ENCODE results near the gene H1-8. TPM values are rescaled to one million over a fixed set of nuclear protein-coding genes. Genes with fewer than 3 reads are reported as not detected.
"Not testable (repeated sequence)": the region's sequence is repeated elsewhere in the genome, so short reads cannot be mapped to it uniquely, and the experiment has no call there.

H1-8 gene
- total and polyA plus RNA-seq, 9 donors: 0.27 TPM; not detected in 8

GRCh38 chr3:129543999-129544398 is 1.0 kb downstream of the H1-8 start:
- Histone ChIP-seq H3K4me1 (ENCODE audit: insufficient read depth) (no peaks in the 10 kb centered on the region), H3K9me3 (no peaks in the 10 kb centered on the region), H3K27me3 (no peaks in the 10 kb centered on the region), H3K36me3 (no peaks in the 10 kb centered on the region), H3K4me3 (no peak overlapping the region), H3K27ac (no peak overlapping the region)
- WGBS, 3 donors: 62 to 79% (median 73%) methylated on average over 9 of the region's 9 CpGs
- TF ChIP-seq EP300 (IDR thresholded peaks at IDR 0.05) (no peak), CTCF (IDR thresholded peaks at IDR 0.05) (no peak), POLR2A (IDR thresholded peaks at IDR 0.05) (no peak)
- DNase-seq: no peak
- intact Hi-C loops (cut with DNase I): no loop called here

- H3K27me3 ChIP-seq; H3K36me3 ChIP-seq; DNase-seq; H3K27ac ChIP-seq; H3K4me1 ChIP-seq (ENCODE audit: insufficient read depth); H3K9me3 ChIP-seq; intact Hi-C loops (cut with DNase I); H3K4me3 ChIP-seq: not testable (repeated sequence)
- WGBS, 3 donors: 87 to 92% (median 91%) methylated on average over 3 of the region's 3 CpGs
Measured at GRCh38 chr3:129545951-129546350, 3.0 kb downstream of the H1-8 start.

- intact Hi-C loops (cut with DNase I): no loop called here
- 95 to 98% (median 96%) methylated on average over 24 of the region's 24 CpGs for WGBS, 3 donors
- Histone ChIP-seq H3K27me3 (no peaks in the 10 kb centered on the region), H3K4me1 (ENCODE audit: insufficient read depth) (no peaks in the 10 kb centered on the region), H3K27ac (no peak overlapping the region), H3K4me3 (no peak overlapping the region), H3K9me3 (no peaks in the 10 kb centered on the region), H3K36me3 (no peaks in the 10 kb centered on the region)
- TF ChIP-seq EP300 (IDR thresholded peaks at IDR 0.05) (no peak), POLR2A (IDR thresholded peaks at IDR 0.05) (no peak), CTCF (IDR thresholded peaks at IDR 0.05) (no peak)
- DNase-seq: no peak
Measured at GRCh38 chr3:129547241-129547640, 4.3 kb downstream of the H1-8 start.

- WGBS, 3 donors: 89 to 91% (median 91%) methylated on average over 19 of the region's 19 CpGs
Measured at GRCh38 chr3:129548104-129548965, 5.4 kb downstream of the H1-8 start.

More at GRCh38 chr3:129548104-129548965, 5.4 kb downstream of the H1-8 start:
- intact Hi-C loops (cut with DNase I): no loop called here
- Histone ChIP-seq H3K4me1 (ENCODE audit: insufficient read depth) (peaks cover 2% of the 10 kb centered on the region), H3K36me3 (no peaks in the 10 kb centered on the region), H3K27me3 (no peaks in the 10 kb centered on the region), H3K27ac (no peak overlapping the region), H3K4me3 (no peak overlapping the region), H3K9me3 (no peaks in the 10 kb centered on the region)
- DNase-seq: no peak
- no peak for TF ChIP-seq CTCF (IDR thresholded peaks at IDR 0.05)
- no peak for TF ChIP-seq EP300 (IDR thresholded peaks at IDR 0.05)
- no peak for TF ChIP-seq POLR2A (IDR thresholded peaks at IDR 0.05)
